Trophoblast cell (in vitro differentiated cells and primary cell): ENCODE measurements around the gene LMBR1.
A peak's percentile ranks its signal among the peaks of the same experiment; 100 is the strongest.

ENCODE experiments used
- DNase-seq, 2 donors: peaks; one replicate each; pipeline ENCODE4 v3.0.0-alpha.2; 2016
- H2AFZ ChIP-seq: 2 replicates; pipeline ENCODE4 v1.6.1; 2013; ENCODE audit warnings: low read length, moderate library complexity, mild to moderate bottlenecking; ENCODE audit not compliant: insufficient read depth, poor library complexity
- H2AK5ac ChIP-seq: 2 replicates; pipeline ENCODE4 v1.6.1; 2013; ENCODE audit warnings: mild to moderate bottlenecking, low read length
- H2BK120ac ChIP-seq: 2 replicates; pipeline ENCODE4 v1.6.1; 2013; ENCODE audit warnings: low read length, mild to moderate bottlenecking, moderate library complexity; ENCODE audit not compliant: insufficient read depth, poor library complexity
- H2BK12ac ChIP-seq: 2 replicates; pipeline ENCODE4 v1.6.1; 2013; ENCODE audit warnings: mild to moderate bottlenecking, low read length, moderate library complexity
- H2BK5ac ChIP-seq: 2 replicates; pipeline ENCODE4 v1.6.1; 2013; ENCODE audit warnings: low read length, low read depth, moderate library complexity, mild to moderate bottlenecking; ENCODE audit not compliant: poor library complexity
- H3K14ac ChIP-seq: 2 replicates; pipeline ENCODE4 v1.6.1; 2013; ENCODE audit warnings: mild to moderate bottlenecking, low read length
- H3K18ac ChIP-seq: 2 replicates; pipeline ENCODE4 v1.6.1; 2013; ENCODE audit warnings: mild to moderate bottlenecking, low read length
- H3K23ac ChIP-seq: 2 replicates; pipeline ENCODE4 v1.6.1; 2013; ENCODE audit warnings: low read length
- H3K27ac ChIP-seq: 2 replicates; pipeline ENCODE4 v1.5.1; 2013; ENCODE audit warnings: low read depth, mild to moderate bottlenecking, inconsistent platforms, low read length, moderate library complexity
- H3K27me3 ChIP-seq: 2 replicates; pipeline ENCODE4 v1.6.1; 2013; ENCODE audit warnings: inconsistent platforms, mild to moderate bottlenecking, low read length, moderate library complexity; ENCODE audit not compliant: insufficient read depth
- H3K36me3 ChIP-seq, 2 experiments: 1 replicate in 1 of 2; 2 replicates in 1 of 2; pipeline ENCODE4 v1.6.1; 2013; ENCODE audit warnings: low read length in 2 of 2, mild to moderate bottlenecking in 2 of 2, moderate library complexity in 1 of 2; ENCODE audit not compliant: insufficient read depth in 2 of 2, control insufficient read depth in 1 of 2
- H3K4ac ChIP-seq: 2 replicates; pipeline ENCODE4 v1.6.1; 2013; ENCODE audit warnings: low read depth, mild to moderate bottlenecking, low read length, moderate library complexity
- H3K4me1 ChIP-seq, 2 experiments: 1 replicate in 1 of 2; 2 replicates in 1 of 2; pipeline ENCODE4 v1.6.1; 2013; ENCODE audit warnings: low read length in 2 of 2, mild to moderate bottlenecking in 2 of 2, moderate library complexity in 1 of 2; ENCODE audit not compliant: insufficient read depth in 2 of 2, control insufficient read depth in 1 of 2
- H3K4me2 ChIP-seq: 2 replicates; pipeline ENCODE4 v1.6.1; 2013; ENCODE audit warnings: inconsistent platforms, mild to moderate bottlenecking, low read length, moderate library complexity
- H3K4me3 ChIP-seq: 2 replicates; pipeline ENCODE4 v1.5.1; 2013; ENCODE audit warnings: mild to moderate bottlenecking, low read depth, low read length, inconsistent platforms
- H3K79me1 ChIP-seq: one replicate; pipeline ENCODE4 v1.6.1; 2013; ENCODE audit warnings: low read length
- H3K79me2 ChIP-seq: 2 replicates; pipeline ENCODE4 v1.6.1; 2013; ENCODE audit warnings: low read length, mild to moderate bottlenecking; ENCODE audit not compliant: control insufficient read depth, insufficient read depth, poor library complexity
- H3K9ac ChIP-seq: 2 replicates; pipeline ENCODE4 v1.6.1; 2013; ENCODE audit warnings: mild to moderate bottlenecking, low read length
- H3K9me3 ChIP-seq: 2 replicates; pipeline ENCODE4 v1.6.1; 2013; ENCODE audit warnings: low read depth, mild to moderate bottlenecking, control low read depth, inconsistent platforms, low read length; ENCODE audit not compliant: insufficient read depth
- H4K12ac ChIP-seq: 2 replicates; pipeline ENCODE4 v1.6.1; 2013; ENCODE audit warnings: low read depth, mild to moderate bottlenecking, low read length, moderate library complexity
- H4K8ac ChIP-seq: 2 replicates; pipeline ENCODE4 v1.6.1; 2013; ENCODE audit warnings: low read depth, mild to moderate bottlenecking, low read length, moderate library complexity
- H4K91ac ChIP-seq: one replicate; pipeline ENCODE4 v1.6.1; 2013; ENCODE audit warnings: low read depth, mild to moderate bottlenecking, low read length, moderate library complexity
- WGBS: extraction: QIAGEN DNeasy Blood & Tissue Kit; methylation state at CpG from one replicate; pipeline ENCODE4 v1.1.7; 2013; ENCODE audit warnings: missing lambda C conversion rate; ENCODE audit not compliant: insufficient read length, insufficient coverage; ENCODE audit errors: extremely low coverage; 5-methylcytosine and 5-hydroxymethylcytosine counted together

LMBR1 gene

GRCh38 chr7:156735851-156736250, 157.1 kb downstream of the LMBR1 start:
- Histone ChIP-seq H2BK12ac (no peak overlapping the region), H3K79me2 (no peaks in the 10 kb centered on the region), H3K36me3 (peaks cover 0 to 2% of the 10 kb centered on the region in 2 experiments), H3K9ac (no peak overlapping the region), H4K8ac (no peak overlapping the region), H3K23ac (no peak overlapping the region), H2AK5ac (no peak overlapping the region), H3K4ac (no peak overlapping the region), H4K91ac (no peak overlapping the region), H3K27me3 (no peaks in the 10 kb centered on the region), H3K14ac (no peak overlapping the region), H3K27ac (no peak overlapping the region), H2BK120ac (no peak overlapping the region), H2BK5ac (no peak overlapping the region), H3K4me3 (no peak overlapping the region), H3K18ac (no peak overlapping the region), H2AFZ (no peak overlapping the region), H3K79me1 (peaks cover 3% of the 10 kb centered on the region), H3K4me1 (no peaks in the 10 kb centered on the region), H3K9me3 (no peaks in the 10 kb centered on the region), H4K12ac (no peak overlapping the region), H3K4me2 (no peak overlapping the region)
- no CpG with 5 or more reads among the region's 7 CpGs for WGBS
- peak; percentile 57 to 74 for DNase-seq

GRCh38 chr7:156733638-156734037, 159.3 kb downstream of the LMBR1 start:
- H4K12ac ChIP-seq, result no peak overlapping the region
- no peak overlapping the region for H3K23ac ChIP-seq
- H3K4ac ChIP-seq, result no peak overlapping the region
- no peak overlapping the region for H2BK5ac ChIP-seq
- no peaks in the 10 kb centered on the region for H3K4me1 ChIP-seq
- no peak overlapping the region for H3K18ac ChIP-seq
- no peak overlapping the region for H2BK12ac ChIP-seq
- no peak overlapping the region for H4K8ac ChIP-seq
- no peak overlapping the region for H3K4me3 ChIP-seq
- H3K4me2 ChIP-seq, result no peak overlapping the region
- H3K79me1 ChIP-seq, result no peaks in the 10 kb centered on the region
- no peak overlapping the region for H2BK120ac ChIP-seq
- H3K27me3 ChIP-seq, result no peaks in the 10 kb centered on the region
- no peaks in the 10 kb centered on the region for H3K9me3 ChIP-seq
- no peak overlapping the region for H2AFZ ChIP-seq
- H3K36me3 ChIP-seq, result peaks cover 0 to 2% of the 10 kb centered on the region in 2 experiments
- no peak overlapping the region for H3K9ac ChIP-seq
- H2AK5ac ChIP-seq, result no peak overlapping the region
- H3K14ac ChIP-seq, result no peak overlapping the region
- no peak overlapping the region for H3K27ac ChIP-seq
- no peak overlapping the region for H4K91ac ChIP-seq
- no peak for DNase-seq
- WGBS, result no CpG with 5 or more reads among the region's 1 CpG
- no peaks in the 10 kb centered on the region for H3K79me2 ChIP-seq

- no peak overlapping the region for H3K4me2 ChIP-seq
- H3K14ac ChIP-seq, result no peak overlapping the region
- no peaks in the 10 kb centered on the region for H3K79me1 ChIP-seq
- H3K27ac ChIP-seq, result no peak overlapping the region
- no peak overlapping the region for H3K18ac ChIP-seq
- no peaks in the 10 kb centered on the region for H3K4me1 ChIP-seq
- no peak overlapping the region for H3K4ac ChIP-seq
- no peaks in the 10 kb centered on the region for H3K36me3 ChIP-seq
- H3K23ac ChIP-seq, result no peak overlapping the region
- H4K8ac ChIP-seq, result no peak overlapping the region
- H2AK5ac ChIP-seq, result no peak overlapping the region
- no peak overlapping the region for H2BK12ac ChIP-seq
- no peaks in the 10 kb centered on the region for H3K9me3 ChIP-seq
- H2BK5ac ChIP-seq, result no peak overlapping the region
- no CpG with 5 or more reads among the region's 4 CpGs for WGBS
- H4K12ac ChIP-seq, result no peak overlapping the region
- no peak overlapping the region for H3K4me3 ChIP-seq
- no peak overlapping the region for H4K91ac ChIP-seq
- no peak overlapping the region for H3K9ac ChIP-seq
- no peak overlapping the region for H2BK120ac ChIP-seq
- no peak overlapping the region for H2AFZ ChIP-seq
- no peaks in the 10 kb centered on the region for H3K79me2 ChIP-seq
- peak; percentile 21 to 36 for DNase-seq
- H3K27me3 ChIP-seq, result no peaks in the 10 kb centered on the region
These were observed 160.8 kb downstream of the LMBR1 start for GRCh38 chr7:156732091-156732625.

- Histone ChIP-seq H2BK12ac (no peak overlapping the region), H3K18ac (no peak overlapping the region), H3K4me3 (no peak overlapping the region), H3K4me2 (no peak overlapping the region), H4K91ac (no peak overlapping the region), H2AK5ac (no peak overlapping the region), H3K27ac (no peak overlapping the region), H2BK120ac (no peak overlapping the region), H3K9ac (no peak overlapping the region), H3K4ac (no peak overlapping the region), H3K79me2 (no peaks in the 10 kb centered on the region), H2AFZ (no peak overlapping the region), H4K8ac (no peak overlapping the region), H3K27me3 (no peaks in the 10 kb centered on the region), H3K23ac (no peak overlapping the region), H2BK5ac (no peak overlapping the region), H4K12ac (no peak overlapping the region), H3K79me1 (no peaks in the 10 kb centered on the region), H3K36me3 (no peaks in the 10 kb centered on the region), H3K4me1 (no peaks in the 10 kb centered on the region), H3K14ac (no peak overlapping the region), H3K9me3 (no peaks in the 10 kb centered on the region)
- peak; percentile 10 to 81 for DNase-seq
These were observed 161.3 kb downstream of the LMBR1 start for GRCh38 chr7:156731651-156732050.
